HCT116 (cell line): ENCODE measurements around the gene MYO7B. TPM values are rescaled to one million over a fixed set of nuclear protein-coding genes. Genes with fewer than 3 reads are reported as not detected.

Experiments used
- ATAC-seq: fragments of 200-7000 bp; cut with Tn5 transposase; 2 replicates; pipeline ENCODE4 v1.9.1; 2020; ENCODE audit warnings: mild to moderate bottlenecking, moderate library complexity
- BruUV-seq: library from RNA; stranded (reverse); fragments of 400-500 nt; replicated peaks from 2 replicates; lab custom pipeline; 2021; lab: Mats Ljungman, UMichigan
- CTCF ChIA-PET: fragments of 300-600 bp; sonication (Branson Sonifier 250); formaldehyde crosslinking; loops from one replicate; lab custom pipeline; 2021; ENCODE audit warnings: antibody characterized with exemption; lab: Charles Lee
- POLR2A ChIA-PET: fragments of 300-600, 350-600 bp; sonication (Branson Sonifier 250); formaldehyde crosslinking; loops from one replicate; lab custom pipeline; 2021; ENCODE audit warnings: antibody characterized with exemption; lab: Charles Lee
- RAD21 ChIA-PET, 2 experiments: fragments of 300-600 bp; sonication (Branson Sonifier 250); formaldehyde crosslinking; loops; one replicate each; lab custom pipeline; 2023; ENCODE audit warnings: low total read pairs in 2 of 2; ENCODE audit not compliant: uncharacterized antibody in 2 of 2, unreplicated experiment in 2 of 2, low non-redundant PET in 1 of 2; lab: Charles Lee
- DNase-seq: peaks from one replicate; pipeline ENCODE4 v3.0.0-alpha.2; 2010; ENCODE audit warnings: low read depth, low spot score
- H2AFZ ChIP-seq: fragments of 200-600 bp; shearing (Covaris generic), sonication (generic); 2 replicates; pipeline ENCODE4 v1.6.1; 2017; ENCODE audit warnings: low read depth, mixed run types, mixed read lengths, antibody characterized with exemption, low read length; ENCODE audit not compliant: poor library complexity, severe bottlenecking
- H3K27ac ChIP-seq: 2 replicates; pipeline ENCODE4 v1.5.1; 2012; ENCODE audit warnings: low read depth, low read length
- H3K27me3 ChIP-seq: fragments of 200-600 bp; sonication (generic); 2 replicates; pipeline ENCODE4 v1.6.1; 2016; ENCODE audit warnings: mixed run types, low read length, mixed read lengths; ENCODE audit not compliant: insufficient read depth
- H3K36me3 ChIP-seq, 2 experiments: fragments of 200-500 bp in 1 of 2; fragments of 200-600 bp in 1 of 2; sonication (Bioruptor generic) in 1 of 2; sonication (generic) in 1 of 2; 2 replicates each; pipeline versions ENCODE4 v1.5.1 to v1.6.1; 2014 to 2016; ENCODE audit warnings: low read length in 2 of 2, inconsistent platforms in 1 of 2, mixed read lengths in 1 of 2, mixed run types in 1 of 2; ENCODE audit not compliant: insufficient read depth in 2 of 2, control insufficient read depth in 1 of 2
- H3K4me1 ChIP-seq, 2 experiments: fragments of 200-600 bp in 1 of 2; sonication (generic) in 1 of 2; 2 replicates each; pipeline versions ENCODE4 v1.5.1 to v1.6.1; 2012 to 2017; ENCODE audit warnings: low read length in 2 of 2, inconsistent platforms in 1 of 2, mild to moderate bottlenecking in 1 of 2, mixed read lengths in 1 of 2, mixed run types in 1 of 2, moderate library complexity in 1 of 2; ENCODE audit not compliant: insufficient read depth in 2 of 2, control insufficient read depth in 1 of 2
- H3K4me2 ChIP-seq: fragments of 200-600 bp; sonication (generic); 2 replicates; pipeline ENCODE4 v1.6.1; 2017; ENCODE audit warnings: mixed run types, low read length, mixed read lengths
- H3K4me3 ChIP-seq, 2 experiments: fragments of 200-600 bp in 1 of 2; sonication (generic) in 1 of 2; replicated peaks in 1 of 2; 2 replicates each; pipeline ENCODE4 v1.5.1; 2011 to 2016; ENCODE audit warnings: low read length in 2 of 2, control low read depth in 1 of 2, low read depth in 1 of 2, mild to moderate bottlenecking in 1 of 2, mixed read lengths in 1 of 2, mixed run types in 1 of 2
- H3K79me2 ChIP-seq: fragments of 200-600 bp; sonication (generic); 2 replicates; pipeline ENCODE4 v1.6.1; 2017; ENCODE audit warnings: mild to moderate bottlenecking, mixed run types, low read length, moderate library complexity, mixed read lengths; ENCODE audit not compliant: insufficient read depth
- H3K9ac ChIP-seq: fragments of 200-600 bp; sonication (generic); 2 replicates; pipeline ENCODE4 v1.6.1; 2016; ENCODE audit warnings: low read length, mixed read lengths
- H3K9me2 ChIP-seq: fragments of 200-600 bp; sonication (generic), shearing (Covaris generic); 2 replicates; pipeline ENCODE4 v1.6.1; 2017; ENCODE audit warnings: mixed run types, mild to moderate bottlenecking, moderate library complexity; ENCODE audit not compliant: insufficient read depth
- H3K9me3 ChIP-seq, 2 experiments: fragments of 200-500 bp in 1 of 2; fragments of 200-600 bp in 1 of 2; sonication (Bioruptor generic) in 1 of 2; sonication (generic) in 1 of 2; 2 replicates each; pipeline ENCODE4 v1.6.1; 2014 to 2017; ENCODE audit warnings: low read length in 2 of 2, mixed read lengths in 2 of 2, inconsistent platforms in 1 of 2, low read depth in 1 of 2, mild to moderate bottlenecking in 1 of 2, mixed run types in 1 of 2, moderate library complexity in 1 of 2; ENCODE audit not compliant: control insufficient read depth in 1 of 2, insufficient read depth in 1 of 2
- H4K20me1 ChIP-seq: fragments of 200-600 bp; sonication (generic), shearing (Covaris generic); 2 replicates; pipeline ENCODE4 v1.6.1; 2017; ENCODE audit warnings: mixed run types, mild to moderate bottlenecking, moderate library complexity; ENCODE audit not compliant: insufficient read depth
- CTCF ChIP-seq, 3 experiments: fragments of 200-600 bp in 1 of 3; sonication (generic) in 1 of 3; IDR thresholded peaks in 2 of 3; conservative IDR thresholded peaks in 1 of 3; 2 replicates each; pipeline ENCODE4 v1.5.1; 2012 to 2017; ENCODE audit warnings: low read depth in 2 of 3, low read length in 2 of 3, antibody characterized with exemption in 1 of 3, borderline replicate concordance in 1 of 3, control low read depth in 1 of 3, mild to moderate bottlenecking in 1 of 3, mixed read lengths in 1 of 3, mixed run types in 1 of 3, moderate library complexity in 1 of 3; ENCODE audit not compliant: insufficient read depth in 1 of 3
- EZH2 ChIP-seq: fragments of 200-600 bp; sonication (generic); IDR thresholded peaks from 2 replicates; pipeline ENCODE4 v1.6.1; 2017; ENCODE audit warnings: antibody characterized with exemption, mixed run types
- EZH2phosphoT487 ChIP-seq: fragments of 200-600 bp; IDR thresholded peaks from 2 replicates; pipeline ENCODE4 v1.6.1; 2018; ENCODE audit warnings: antibody characterized with exemption, borderline replicate concordance
- POLR2AphosphoS5 ChIP-seq: IDR thresholded peaks from 2 replicates; pipeline ENCODE4 v1.6.1; 2011; ENCODE audit warnings: mild to moderate bottlenecking, low read depth, low read length, moderate library complexity
- SIN3A ChIP-seq: IDR thresholded peaks from 2 replicates; pipeline ENCODE4 v1.6.1; 2012; ENCODE audit warnings: low read depth
- SP1 ChIP-seq: IDR thresholded peaks from 2 replicates; pipeline ENCODE4 v1.6.1; 2012; ENCODE audit warnings: low read depth
- TCF7L2 ChIP-seq: IDR thresholded peaks from 2 replicates; pipeline ENCODE4 v1.7.0; 2011; ENCODE audit warnings: borderline replicate concordance, inconsistent platforms; ENCODE audit not compliant: insufficient read depth, insufficient read length; ENCODE audit errors: extremely low read depth
- ZBTB33 ChIP-seq: IDR thresholded peaks from 2 replicates; pipeline ENCODE4 v1.6.1; 2011; ENCODE audit warnings: mild to moderate bottlenecking, low read length, moderate library complexity; ENCODE audit not compliant: insufficient replicate concordance; ENCODE audit errors: extremely low read depth
- ZFX ChIP-seq: fragments of 450-650 bp; IDR thresholded peaks from 2 replicates; pipeline ENCODE4 v1.6.1; 2017
- intact Hi-C: fragments of 100-400 bp; cut with micrococcal nuclease; formaldehyde crosslinking; loops from 2 replicates; pipeline ENCODE4 v1.10.0; 2022
- total RNA-seq: library from RNA; stranded (reverse); gene quantifications from one replicate; pipeline ENCODE4 v1.2.1, GENCODE V29; 2021; ENCODE audit not compliant: unreplicated experiment
- TF ChIP-seq, protein P1 (sequence below): IDR thresholded peaks from 2 replicates; pipeline ENCODE4 v1.6.1; 2012; ENCODE audit warnings: low read depth

MYO7B gene
- total RNA-seq, 1 experiment from 2014 or later, result 0.07 TPM

DNA sequence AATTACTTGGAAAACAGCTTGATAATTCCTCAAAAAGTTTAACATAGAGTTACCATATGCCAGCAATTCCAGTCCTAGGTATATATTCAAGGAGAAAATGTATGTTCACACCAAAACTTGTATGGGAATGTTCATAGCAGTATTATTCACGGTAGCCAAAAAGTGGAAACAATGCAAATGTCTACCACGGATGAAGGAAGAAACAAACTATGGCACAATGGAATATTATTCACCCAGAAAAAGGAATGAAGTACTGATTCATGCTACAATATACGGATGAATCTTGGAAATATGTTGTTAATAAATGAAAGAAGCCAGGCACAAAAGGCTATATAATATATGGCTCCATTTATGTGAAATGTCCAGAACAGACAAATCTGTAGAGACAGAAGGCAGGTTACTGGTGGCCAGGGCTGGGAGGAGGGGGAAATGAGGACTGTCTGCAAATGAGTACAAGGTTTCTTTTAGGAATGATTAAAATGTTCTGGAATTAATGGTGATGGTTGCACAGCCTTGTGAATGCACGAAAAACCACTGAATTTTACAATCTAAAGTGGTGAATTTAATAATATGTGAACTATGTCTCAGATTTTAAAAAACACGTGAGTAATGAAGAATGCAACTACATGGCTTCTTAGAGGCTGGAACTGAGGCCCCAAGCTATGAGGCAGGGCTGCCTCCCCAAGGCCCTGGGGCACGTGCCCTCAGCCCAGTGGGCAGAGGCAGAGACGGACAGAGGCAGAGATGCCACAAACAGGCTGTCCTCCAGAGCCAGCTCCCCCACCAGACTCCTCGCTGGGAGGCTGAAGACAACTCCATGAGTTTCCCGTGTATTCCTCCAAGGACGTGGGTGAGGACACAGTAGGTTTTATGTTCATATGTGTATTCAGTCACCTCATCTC is 134.8 kb downstream of the MYO7B start:
- intact Hi-C loops, result loop anchor here (10.0 kb wide), 1 partner anchor 476 kb away; no protein-coding TSS in a partner anchor
- no peaks in the 10 kb centered on the region for H3K79me2 ChIP-seq
- ChIA-PET POLR2A (no interaction called here), CTCF (no interaction called here), RAD21 (no interaction called here)
- H3K4me2 ChIP-seq, result no peak overlapping the region
- no peak overlapping the region for H3K4me3 ChIP-seq
- peaks cover 0 to 7% of the 10 kb centered on the region in 2 experiments; a peak in 1 of 4 replicates for H3K4me1 ChIP-seq
- DNase-seq, result no peak
- no peak overlapping the region for H2AFZ ChIP-seq
- H4K20me1 ChIP-seq, result no peaks in the 10 kb centered on the region
- no peak overlapping the region for H3K9ac ChIP-seq
- H3K27ac ChIP-seq, result no peak overlapping the region
- H3K9me2 ChIP-seq, result no peaks in the 10 kb centered on the region
- BruUV-seq, result no TSS peak
- H3K9me3 ChIP-seq, result no peaks in the 10 kb centered on the region
- H3K27me3 ChIP-seq, result no peaks in the 10 kb centered on the region
- H3K36me3 ChIP-seq, result no peaks in the 10 kb centered on the region
- TF ChIP-seq SP1 (no peak), EZH2phosphoT487 (no peak), EZH2 (no peak)
- no peak for ATAC-seq

- H3K9me3 ChIP-seq, result no peaks in the 10 kb centered on the region
- peaks cover 5% of the 10 kb centered on the region; the same call in 1 of the 2 replicates for H3K27me3 ChIP-seq
- no peak overlapping the region for H3K4me3 ChIP-seq
- no peak for ATAC-seq
- no peak overlapping the region for H2AFZ ChIP-seq
- no peaks in the 10 kb centered on the region for H3K9me2 ChIP-seq
- H3K27ac ChIP-seq, result no peak overlapping the region
- H3K79me2 ChIP-seq, result no peaks in the 10 kb centered on the region
- intact Hi-C loops, result loop anchor here (10.0 kb wide), 1 partner anchor 476 kb away; no protein-coding TSS in a partner anchor
- DNase-seq, result no peak
- peaks cover 0 to 13% of the 10 kb centered on the region in 2 experiments; a peak in 2 of 4 replicates for H3K4me1 ChIP-seq
- no peak overlapping the region for H3K4me2 ChIP-seq
- no TSS peak for BruUV-seq
- H4K20me1 ChIP-seq, result no peaks in the 10 kb centered on the region
- H3K9ac ChIP-seq, result no peak overlapping the region
- POLR2A ChIA-PET, result no interaction called here
- RAD21 ChIA-PET, result no interaction called here
- no peaks in the 10 kb centered on the region for H3K36me3 ChIP-seq
- CTCF ChIA-PET, result no interaction called here
- no peak for TF ChIP-seq ZBTB33
- TF ChIP-seq TCF7L2, result no peak
- no peak for TF ChIP-seq CTCF (IDR thresholded peaks at IDR 0.05 in 2 of 3, conservative IDR thresholded peaks at IDR 0.05 in 1 of 3; ENCODE audit: borderline replicate concordance in 1 of 3, insufficient read depth in 1 of 3, low read depth in 2 of 3, low read length in 2 of 3)
- no peak for TF ChIP-seq POLR2AphosphoS5
- no peak for TF ChIP-seq ZFX
- TF ChIP-seq SIN3A, result no peak
- TF ChIP-seq, protein P1, sequence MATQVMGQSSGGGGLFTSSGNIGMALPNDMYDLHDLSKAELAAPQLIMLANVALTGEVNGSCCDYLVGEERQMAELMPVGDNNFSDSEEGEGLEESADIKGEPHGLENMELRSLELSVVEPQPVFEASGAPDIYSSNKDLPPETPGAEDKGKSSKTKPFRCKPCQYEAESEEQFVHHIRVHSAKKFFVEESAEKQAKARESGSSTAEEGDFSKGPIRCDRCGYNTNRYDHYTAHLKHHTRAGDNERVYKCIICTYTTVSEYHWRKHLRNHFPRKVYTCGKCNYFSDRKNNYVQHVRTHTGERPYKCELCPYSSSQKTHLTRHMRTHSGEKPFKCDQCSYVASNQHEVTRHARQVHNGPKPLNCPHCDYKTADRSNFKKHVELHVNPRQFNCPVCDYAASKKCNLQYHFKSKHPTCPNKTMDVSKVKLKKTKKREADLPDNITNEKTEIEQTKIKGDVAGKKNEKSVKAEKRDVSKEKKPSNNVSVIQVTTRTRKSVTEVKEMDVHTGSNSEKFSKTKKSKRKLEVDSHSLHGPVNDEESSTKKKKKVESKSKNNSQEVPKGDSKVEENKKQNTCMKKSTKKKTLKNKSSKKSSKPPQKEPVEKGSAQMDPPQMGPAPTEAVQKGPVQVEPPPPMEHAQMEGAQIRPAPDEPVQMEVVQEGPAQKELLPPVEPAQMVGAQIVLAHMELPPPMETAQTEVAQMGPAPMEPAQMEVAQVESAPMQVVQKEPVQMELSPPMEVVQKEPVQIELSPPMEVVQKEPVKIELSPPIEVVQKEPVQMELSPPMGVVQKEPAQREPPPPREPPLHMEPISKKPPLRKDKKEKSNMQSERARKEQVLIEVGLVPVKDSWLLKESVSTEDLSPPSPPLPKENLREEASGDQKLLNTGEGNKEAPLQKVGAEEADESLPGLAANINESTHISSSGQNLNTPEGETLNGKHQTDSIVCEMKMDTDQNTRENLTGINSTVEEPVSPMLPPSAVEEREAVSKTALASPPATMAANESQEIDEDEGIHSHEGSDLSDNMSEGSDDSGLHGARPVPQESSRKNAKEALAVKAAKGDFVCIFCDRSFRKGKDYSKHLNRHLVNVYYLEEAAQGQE, result no peak
Observed at GRCh38 chr2:127670957-127671290, 135.4 kb downstream of the MYO7B start.
